Endodermal cell (in vitro differentiated cells): ENCODE results near the gene PGAM1. TPM values are rescaled to one million over a fixed set of nuclear protein-coding genes. Genes with fewer than 3 reads are reported as not detected.

Experiments used
- DNase-seq: peaks from one replicate; pipeline ENCODE4 v3.0.0-alpha.2; 2017
- H3K27ac ChIP-seq: 2 replicates; pipeline ENCODE4 v1.5.1; 2013; ENCODE audit warnings: mild to moderate bottlenecking, low read depth, low read length, moderate library complexity
- H3K27me3 ChIP-seq: 2 replicates; pipeline ENCODE4 v1.6.1; 2013; ENCODE audit warnings: mild to moderate bottlenecking, low read length, moderate library complexity; ENCODE audit not compliant: insufficient read depth, control insufficient read depth, poor library complexity, severe bottlenecking
- H3K36me3 ChIP-seq: 2 replicates; pipeline ENCODE4 v1.7.0; 2013; ENCODE audit warnings: mild to moderate bottlenecking, low read length, moderate library complexity; ENCODE audit not compliant: control insufficient read depth, insufficient read depth
- H3K4me1 ChIP-seq: one replicate; pipeline ENCODE4 v1.7.0; 2013; ENCODE audit warnings: low read length; ENCODE audit not compliant: control insufficient read depth, insufficient read depth
- H3K4me3 ChIP-seq: 2 replicates; pipeline ENCODE4 v1.5.1; 2013; ENCODE audit warnings: mild to moderate bottlenecking, low read length, moderate library complexity
- H3K9ac ChIP-seq: 2 replicates; pipeline ENCODE4 v1.6.1; 2013; ENCODE audit warnings: mild to moderate bottlenecking, low read length, moderate library complexity; ENCODE audit not compliant: poor library complexity, severe bottlenecking; ENCODE audit errors: extremely low read depth
- H3K9me3 ChIP-seq: 2 replicates; pipeline ENCODE4 v1.6.1; 2013; ENCODE audit warnings: mild to moderate bottlenecking, low read length, moderate library complexity; ENCODE audit not compliant: control insufficient read depth
- H3K27ac Mint-ChIP-seq: 2 replicates; pipeline ENCODE4 v1.8.0; 2020; ENCODE audit warnings: mixed read lengths
- H3K27me3 Mint-ChIP-seq: 2 replicates; pipeline ENCODE4 v1.8.0; 2021; ENCODE audit warnings: mild to moderate bottlenecking, mixed read lengths; ENCODE audit not compliant: insufficient read depth
- H3K36me3 Mint-ChIP-seq: 2 replicates; pipeline ENCODE4 v1.8.0; 2020; ENCODE audit warnings: low read depth, mixed read lengths
- H3K4me1 Mint-ChIP-seq: 2 replicates; pipeline ENCODE4 v1.8.0; 2020; ENCODE audit warnings: mixed read lengths
- H3K4me3 Mint-ChIP-seq: 2 replicates; pipeline ENCODE4 v1.8.0; 2020; ENCODE audit warnings: mild to moderate bottlenecking, moderate library complexity, mixed read lengths
- H3K9me3 Mint-ChIP-seq: 2 replicates; pipeline ENCODE4 v1.8.0; 2020; ENCODE audit warnings: mild to moderate bottlenecking, mixed read lengths
- CTCF ChIP-seq: fragments of 200-600 bp; sonication (generic); conservative IDR thresholded peaks from 2 replicates; pipeline ENCODE4 v1.5.0; 2021; ENCODE audit warnings: antibody characterized with exemption, mild to moderate bottlenecking
- WGBS, 2 experiments: methylation state at CpG; one replicate each; pipeline versions ENCODE4 v1.1.5 to v1.1.7; 2013; ENCODE audit warnings: missing lambda C conversion rate in 2 of 2, mixed read lengths in 1 of 2; ENCODE audit not compliant: insufficient coverage in 1 of 2, insufficient read length in 1 of 2; 5-methylcytosine and 5-hydroxymethylcytosine counted together
- total RNA-seq, 2 donors: library from RNA; stranded (reverse); fragmentation: NEBNext Ultra II Directional in 1 of 2; extraction: Animal tissue kit (Norgen Biotek cat#: 25700) in 1 of 2; gene quantifications; 2 replicates in 1 of 2; 3 replicates in 1 of 2; pipeline ENCODE4 v1.2.1, GENCODE V29; 2021

The PGAM1 gene
- total RNA-seq, 2 donors from 2014 or later, result 490 to 499 TPM

- Histone ChIP-seq H3K4me3 (no peak overlapping the region), H3K9me3 (no peaks in the 10 kb centered on the region), H3K27ac (no peak overlapping the region), H3K9ac (no peak overlapping the region), H3K36me3 (peaks cover 30% of the 10 kb centered on the region), H3K4me1 (no peaks in the 10 kb centered on the region), H3K27me3 (no peaks in the 10 kb centered on the region)
- H3K4me3 Mint-ChIP-seq, result no peak overlapping the region
- WGBS, 2 experiments, result 96 to 98% methylated on average over 3 to 7 of the region's 7 CpGs
- TF ChIP-seq CTCF, result no peak
- no peak for DNase-seq
- H3K36me3 Mint-ChIP-seq, result peaks cover 32% of the 10 kb centered on the region
- no peaks in the 10 kb centered on the region for H3K4me1 Mint-ChIP-seq
- H3K9me3 Mint-ChIP-seq, result no peaks in the 10 kb centered on the region
- H3K27ac Mint-ChIP-seq, result no peak overlapping the region
- H3K27me3 Mint-ChIP-seq, result no peaks in the 10 kb centered on the region
Observed at GRCh38 chr10:97383159-97383558, 42.8 kb upstream of the PGAM1 start.

GRCh38 chr10:97384156-97384555, 41.8 kb upstream of the PGAM1 start:
- H3K9ac ChIP-seq, result no peak overlapping the region
- H3K4me1 Mint-ChIP-seq, result no peaks in the 10 kb centered on the region
- no peaks in the 10 kb centered on the region for H3K4me1 ChIP-seq
- no peak overlapping the region for H3K4me3 Mint-ChIP-seq
- TF ChIP-seq CTCF, result no peak
- no peak overlapping the region for H3K27ac ChIP-seq
- no peaks in the 10 kb centered on the region for H3K9me3 Mint-ChIP-seq
- no peak overlapping the region for H3K27ac Mint-ChIP-seq
- H3K9me3 ChIP-seq, result no peaks in the 10 kb centered on the region
- peaks cover 38% of the 10 kb centered on the region for H3K36me3 Mint-ChIP-seq
- H3K36me3 ChIP-seq, result peaks cover 28% of the 10 kb centered on the region
- H3K27me3 ChIP-seq, result no peaks in the 10 kb centered on the region
- no peaks in the 10 kb centered on the region for H3K27me3 Mint-ChIP-seq
- DNase-seq, result no peak
- 93% methylated on average over 5 of the region's 5 CpGs; no CpG with 5 or more reads in 1 of the 2 experiments for WGBS, 2 experiments
- H3K4me3 ChIP-seq, result no peak overlapping the region

GRCh38 chr10:97384641-97385040, 41.4 kb upstream of the PGAM1 start:
- no peaks in the 10 kb centered on the region for H3K9me3 Mint-ChIP-seq
- DNase-seq, result no peak
- Histone ChIP-seq H3K9ac (no peak overlapping the region), H3K27me3 (no peaks in the 10 kb centered on the region), H3K4me3 (no peak overlapping the region), H3K4me1 (no peaks in the 10 kb centered on the region), H3K27ac (no peak overlapping the region), H3K9me3 (no peaks in the 10 kb centered on the region), H3K36me3 (peaks cover 24% of the 10 kb centered on the region)
- 93 to 94% methylated on average over 4 to 6 of the region's 6 CpGs for WGBS, 2 experiments
- no peak for TF ChIP-seq CTCF
- H3K27ac Mint-ChIP-seq, result no peak overlapping the region
- H3K36me3 Mint-ChIP-seq, result peaks cover 41% of the 10 kb centered on the region
- no peak overlapping the region for H3K4me3 Mint-ChIP-seq
- H3K27me3 Mint-ChIP-seq, result no peaks in the 10 kb centered on the region
- no peaks in the 10 kb centered on the region for H3K4me1 Mint-ChIP-seq
